Hepatocyte (in vitro differentiated cells): ENCODE results near the gene AOAH. TPM values are rescaled to one million over a fixed set of nuclear protein-coding genes. Genes with fewer than 3 reads are reported as not detected.

Source experiments
- DNase-seq: peaks from one replicate; pipeline ENCODE4 v3.0.0-alpha.2; 2016; ENCODE audit warnings: low spot score
- H2AFZ ChIP-seq: fragments of 200-600 bp; sonication (generic); 2 replicates; pipeline ENCODE4 v1.6.0; 2016; ENCODE audit warnings: antibody characterized with exemption, mild to moderate bottlenecking
- H3K27ac ChIP-seq: fragments of 200-600 bp; sonication (generic); 2 replicates; pipeline ENCODE4 v1.5.1; 2016; ENCODE audit warnings: mild to moderate bottlenecking
- H3K27me3 ChIP-seq: fragments of 200-600 bp; sonication (generic); 2 replicates; pipeline ENCODE4 v1.6.1; 2016
- H3K36me3 ChIP-seq: fragments of 200-600 bp; sonication (generic); replicated peaks from 2 replicates; pipeline ENCODE4 v1.5.1; 2016; ENCODE audit warnings: low read depth; ENCODE audit not compliant: insufficient read depth
- H3K4me1 ChIP-seq: fragments of 200-600 bp; sonication (generic); 2 replicates; pipeline ENCODE4 v1.5.1; 2016; ENCODE audit warnings: mild to moderate bottlenecking, moderate library complexity; ENCODE audit not compliant: insufficient read depth
- H3K4me2 ChIP-seq: fragments of 200-600 bp; sonication (generic); 2 replicates; pipeline ENCODE4 v1.6.0; 2016
- H3K4me3 ChIP-seq: fragments of 200-600 bp; sonication (generic); 2 replicates; pipeline ENCODE4 v1.5.1; 2016; ENCODE audit warnings: mild to moderate bottlenecking
- H3K79me2 ChIP-seq: fragments of 200-600 bp; sonication (generic); 2 replicates; pipeline ENCODE4 v1.6.0; 2017; ENCODE audit warnings: mild to moderate bottlenecking
- H3K9me2 ChIP-seq: fragments of 200-600 bp; sonication (generic); replicated peaks from 2 replicates; pipeline ENCODE4 v1.6.0; 2017; ENCODE audit warnings: mild to moderate bottlenecking; ENCODE audit not compliant: insufficient read depth
- H3K9me3 ChIP-seq: fragments of 200-600 bp; sonication (generic); 2 replicates; pipeline ENCODE4 v1.5.1; 2016; ENCODE audit warnings: low read depth, mild to moderate bottlenecking
- H4K20me1 ChIP-seq: fragments of 200-600 bp; sonication (generic); 2 replicates; pipeline ENCODE4 v1.6.0; 2016; ENCODE audit warnings: mild to moderate bottlenecking; ENCODE audit not compliant: insufficient read depth, poor library complexity, severe bottlenecking
- CTCF ChIP-seq: fragments of 200-600 bp; sonication (generic); IDR thresholded peaks from 2 replicates; pipeline ENCODE4 v1.5.1; 2016; ENCODE audit warnings: antibody characterized with exemption, mild to moderate bottlenecking; ENCODE audit not compliant: poor library complexity
- EZH2 ChIP-seq: fragments of 200-600 bp; sonication (generic); IDR thresholded peaks from 2 replicates; pipeline ENCODE4 v1.6.1; 2016; ENCODE audit warnings: antibody characterized with exemption, mild to moderate bottlenecking, borderline replicate concordance
- EZH2phosphoT487 ChIP-seq: fragments of 200-600 bp; sonication (generic); IDR thresholded peaks from one replicate; pipeline ENCODE4 v1.6.1; 2018; ENCODE audit warnings: antibody characterized with exemption, mild to moderate bottlenecking, low read depth, moderate library complexity; ENCODE audit not compliant: unreplicated experiment, severe bottlenecking
- WGBS: methylation state at CpG from one replicate; pipeline ENCODE4 v1.1.6; 2016; ENCODE audit warnings: low lambda C conversion rate; ENCODE audit errors: missing lambda C conversion rate; 5-methylcytosine and 5-hydroxymethylcytosine counted together
- polyA plus RNA-seq: library from polyadenylated mRNA; unstranded; fragments of >200 nt; fragmentation: Nextera tagmentation; extraction: Ambion mirVana; gene quantifications from 2 replicates; pipeline ENCODE4 v1.2.1, GENCODE V29; 2016
- total RNA-seq: library from RNA; depleted of rRNA; stranded (reverse); fragments of >200 nt; gene quantifications from 2 replicates; pipeline ENCODE4 v1.2.3, GENCODE V29; 2014

The AOAH gene
- total and polyA plus RNA-seq, 2 experiments from 2014 or later, result 2.4 to 3.9 TPM

- H3K27ac ChIP-seq, result no peak overlapping the region
- no peak overlapping the region for H3K4me3 ChIP-seq
- H3K36me3 ChIP-seq, result no peaks in the 10 kb centered on the region
- no peak overlapping the region for H3K4me2 ChIP-seq
- H3K79me2 ChIP-seq, result no peaks in the 10 kb centered on the region
- no peak for TF ChIP-seq CTCF
- no peak for TF ChIP-seq EZH2
- TF ChIP-seq EZH2phosphoT487, result no peak
- WGBS, result 97% methylated on average over 7 of the region's 7 CpGs
- H4K20me1 ChIP-seq, result no peaks in the 10 kb centered on the region
- no peak for DNase-seq
- H3K9me3 ChIP-seq, result no peaks in the 10 kb centered on the region
- H2AFZ ChIP-seq, result no peak overlapping the region
- no peaks in the 10 kb centered on the region for H3K9me2 ChIP-seq
- H3K4me1 ChIP-seq, result no peaks in the 10 kb centered on the region
- H3K27me3 ChIP-seq, result no peaks in the 10 kb centered on the region
Observed at GRCh38 chr7:36533717-36534116, 190.6 kb downstream of the AOAH start.

GRCh38 chr7:36532981-36533499 lies 191.3 kb downstream of the AOAH start:
- Histone ChIP-seq H3K9me3 (no peaks in the 10 kb centered on the region), H3K4me3 (no peak overlapping the region), H3K4me1 (no peaks in the 10 kb centered on the region), H3K4me2 (no peak overlapping the region), H3K9me2 (no peaks in the 10 kb centered on the region), H3K27me3 (no peaks in the 10 kb centered on the region), H3K36me3 (no peaks in the 10 kb centered on the region), H2AFZ (no peak overlapping the region), H3K79me2 (no peaks in the 10 kb centered on the region), H4K20me1 (no peaks in the 10 kb centered on the region), H3K27ac (no peak overlapping the region)
- WGBS, result 94% methylated on average over 5 of the region's 5 CpGs
- TF ChIP-seq CTCF (no peak), EZH2phosphoT487 (no peak), EZH2 (no peak)
- DNase-seq, result no peak

- no peak overlapping the region for H3K27ac ChIP-seq
- H3K4me2 ChIP-seq, result no peak overlapping the region
- no peaks in the 10 kb centered on the region for H3K36me3 ChIP-seq
- TF ChIP-seq EZH2, result no peak
- TF ChIP-seq CTCF, result no peak
- no peak for TF ChIP-seq EZH2phosphoT487
- no peak for DNase-seq
- H3K4me3 ChIP-seq, result no peak overlapping the region
- H3K4me1 ChIP-seq, result no peaks in the 10 kb centered on the region
- H2AFZ ChIP-seq, result no peak overlapping the region
- no peaks in the 10 kb centered on the region for H4K20me1 ChIP-seq
- H3K9me3 ChIP-seq, result no peaks in the 10 kb centered on the region
- 94% methylated on average over 7 of the region's 7 CpGs for WGBS
- no peaks in the 10 kb centered on the region for H3K9me2 ChIP-seq
- H3K79me2 ChIP-seq, result no peaks in the 10 kb centered on the region
- H3K27me3 ChIP-seq, result no peaks in the 10 kb centered on the region
Observed at GRCh38 chr7:36531951-36532350, 192.3 kb downstream of the AOAH start.

GRCh38 chr7:36530456-36530855 lies 193.8 kb downstream of the AOAH start:
- H3K36me3 ChIP-seq, result no peaks in the 10 kb centered on the region
- H3K9me2 ChIP-seq, result no peaks in the 10 kb centered on the region
- H4K20me1 ChIP-seq, result no peaks in the 10 kb centered on the region
- DNase-seq, result no peak
- H3K4me1 ChIP-seq, result no peaks in the 10 kb centered on the region
- H3K4me2 ChIP-seq, result no peak overlapping the region
- H3K27me3 ChIP-seq, result no peaks in the 10 kb centered on the region
- H3K79me2 ChIP-seq, result no peaks in the 10 kb centered on the region
- no peak overlapping the region for H2AFZ ChIP-seq
- H3K27ac ChIP-seq, result no peak overlapping the region
- no peak overlapping the region for H3K4me3 ChIP-seq
- H3K9me3 ChIP-seq, result no peaks in the 10 kb centered on the region
- 91% methylated on average over 2 of the region's 2 CpGs for WGBS
- TF ChIP-seq CTCF, result no peak
- no peak for TF ChIP-seq EZH2
- TF ChIP-seq EZH2phosphoT487, result no peak
